Measurements from ENCODE around the gene DCANP1.

DNA sequence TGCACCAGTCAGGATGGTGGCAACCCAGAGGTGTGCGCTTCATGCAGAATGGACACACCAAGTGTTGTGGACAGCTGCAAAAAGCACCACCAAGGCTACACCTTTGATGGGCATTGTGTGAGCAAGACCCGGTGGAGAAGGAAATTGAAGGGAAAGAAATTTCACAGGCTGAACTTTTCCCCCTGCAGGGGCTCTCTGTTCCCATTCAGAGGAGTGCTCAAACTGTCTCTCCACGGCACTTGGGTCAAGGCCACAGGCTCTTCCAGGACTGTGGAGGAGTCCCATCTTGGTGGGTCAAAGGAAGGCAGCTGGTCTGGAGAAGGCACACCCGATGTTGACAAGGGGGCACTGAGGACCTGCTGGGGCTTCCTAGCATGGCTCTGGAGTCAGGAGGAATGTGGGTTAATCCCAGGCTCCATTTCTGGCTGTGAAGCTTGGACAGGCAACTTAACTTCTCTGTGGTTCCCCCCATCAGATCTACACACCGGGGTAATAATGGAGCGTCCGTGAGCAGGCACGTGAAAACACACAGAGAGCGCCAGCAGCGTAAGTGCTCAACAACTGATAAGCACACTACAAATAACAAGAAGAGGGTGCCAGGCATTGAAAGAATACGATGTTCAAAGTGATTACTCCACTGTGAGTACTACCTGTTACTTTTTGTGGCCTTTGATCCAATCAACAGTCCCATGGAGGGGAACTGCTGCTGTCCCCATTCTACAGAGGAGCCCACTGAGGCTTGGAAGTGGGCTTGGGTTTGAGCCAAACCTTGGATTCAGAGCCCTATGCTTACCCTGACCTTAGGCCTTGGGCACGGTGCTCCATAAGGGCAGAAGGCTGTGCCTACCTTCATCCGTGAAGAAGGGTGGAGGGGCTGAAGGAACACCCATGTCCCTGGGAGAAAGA lies 39.2 kb upstream of the DCANP1 start:
- TF ChIP-seq CTCF (IDR thresholded peaks at IDR 0.05) (no peak), EHMT2 (IDR thresholded peaks at IDR 0.05; ENCODE audit: low read depth) (no peak), CEBPB (IDR thresholded peaks at IDR 0.05) (no peak), RNF2 (IDR thresholded peaks at IDR 0.05; ENCODE audit: borderline replicate concordance, low read depth) (no peak), REST (IDR thresholded peaks at IDR 0.05) (no peak), RCOR1 (IDR thresholded peaks at IDR 0.05; ENCODE audit: low read depth, low read length) (no peak), POLR2A (IDR thresholded peaks at IDR 0.05; ENCODE audit: low read length) (no peak)
